HG03064 (cell line): ENCODE results near the gene TNP2.

Experiments used
- ATAC-seq: cut with Tn5 transposase; IDR thresholded peaks from one replicate; pipeline ENCODE4 v1.9.1; 2021; ENCODE audit warnings: low read depth; ENCODE audit not compliant: unreplicated experiment

Gene TNP2

GRCh38 chr16:11278681-11279628 is 9.8 kb upstream of the TNP2 start:
- ATAC-seq = no peak

GRCh38 chr16:11277607-11278337 is 8.6 kb upstream of the TNP2 start:
- no peak for ATAC-seq

GRCh38 chr16:11276896-11277593 is 7.9 kb upstream of the TNP2 start:
- no peak for ATAC-seq

GRCh38 chr16:11276143-11276895 is 7.2 kb upstream of the TNP2 start, which contains the start of gene PRM2:
TSS of gene PRM2 (minus strand) at chr16:11276480. CDS start at chr16:11276370, 110 bp downstream.
- ATAC-seq = no peak

GRCh38 chr16:11274964-11275363 is 5.8 kb upstream of the TNP2 start:
- no peak for ATAC-seq

GRCh38 chr16:11273721-11274324 is 4.7 kb upstream of the TNP2 start:
- ATAC-seq = no peak

GRCh38 chr16:11272921-11273720 is 4.0 kb upstream of the TNP2 start, which contains the start of gene PRM3:
TSS of gene PRM3 (minus strand) at chr16:11273629. CDS start at chr16:11273595, 34 bp downstream.
- no peak for ATAC-seq

GRCh38 chr16:11272484-11272883 is 3.4 kb upstream of the TNP2 start:
- no peak for ATAC-seq

GRCh38 chr16:11271610-11272009 is 2.5 kb upstream of the TNP2 start:
- no peak for ATAC-seq

GRCh38 chr16:11270602-11271162 is 1.6 kb upstream of the TNP2 start:
- no peak for ATAC-seq

GRCh38 chr16:11265124-11265523 is 4.0 kb downstream of the TNP2 start:
- ATAC-seq = no peak

- no peak for ATAC-seq
Observed at GRCh38 chr16:11264155-11264832, 4.8 kb downstream of the TNP2 start.

GRCh38 chr16:11263737-11264136 is 5.4 kb downstream of the TNP2 start:
- no peak for ATAC-seq

GRCh38 chr16:11262915-11263314 is 6.2 kb downstream of the TNP2 start:
- no peak for ATAC-seq

- no peak for ATAC-seq
Observed at GRCh38 chr16:11260596-11260966, 8.5 kb downstream of the TNP2 start.

GRCh38 chr16:11259655-11260595 is 9.2 kb downstream of the TNP2 start:
- no peak for ATAC-seq
